NCI-H345 (cell line): ENCODE measurements around the gene CNGB1.
A peak's percentile ranks its signal among the peaks of the same experiment; 100 is the strongest.
"Not testable (repeated sequence)": the region's sequence is repeated elsewhere in the genome, so short reads cannot be mapped to it uniquely, and the experiment has no call there.

Experiments used
- DNase-seq: peaks from one replicate; lab custom pipeline; 2025; lab: John Stamatoyannopoulos, UW

CNGB1 gene

GRCh38 chr16:57970970-57971369, at the start of gene CNGB1:
TSS of gene CNGB1 (minus strand) at chr16:57971128. CDS start at chr16:57967286, 3,842 bp downstream.
- DNase-seq: no peak

GRCh38 chr16:58019866-58020538, 49.1 kb upstream of the CNGB1 start:
- no peak for DNase-seq

- DNase-seq: no peak
Measured at GRCh38 chr16:58018803-58019202, 47.9 kb upstream of the CNGB1 start.

GRCh38 chr16:58016840-58017446, 46.0 kb upstream of the CNGB1 start:
- DNase-seq: no peak

- no peak for DNase-seq
Measured at GRCh38 chr16:58013201-58013956, 42.5 kb upstream of the CNGB1 start.

- no peak for DNase-seq
Measured at GRCh38 chr16:58012481-58012880, 41.6 kb upstream of the CNGB1 start.

- DNase-seq: no peak
Measured at GRCh38 chr16:58011652-58012051, 40.7 kb upstream of the CNGB1 start.

GRCh38 chr16:58010886-58011285, 40.0 kb upstream of the CNGB1 start:
- DNase-seq: no peak

- no peak for DNase-seq
Measured at GRCh38 chr16:58009856-58010416, 39.0 kb upstream of the CNGB1 start.

GRCh38 chr16:58004736-58005135, 33.8 kb upstream of the CNGB1 start:
- not testable (repeated sequence) for DNase-seq

GRCh38 chr16:58002936-58003335, 32.0 kb upstream of the CNGB1 start:
- no peak for DNase-seq

- no peak for DNase-seq
Measured at GRCh38 chr16:58002416-58002800, 31.5 kb upstream of the CNGB1 start.

GRCh38 chr16:58001781-58002415, 31.0 kb upstream of the CNGB1 start:
- DNase-seq: no peak

- DNase-seq: peak; percentile 85
Measured at GRCh38 chr16:58000706-58001676, 30.1 kb upstream of the CNGB1 start, which contains the start of gene USB1. TSS of gene USB1 (plus strand) at chr16:58001407. CDS start at chr16:58001484, 77 bp downstream.

GRCh38 chr16:57999971-58000705, 29.2 kb upstream of the CNGB1 start, which contains the start of gene ZNF319:
TSS of gene ZNF319 (minus strand) at chr16:58000672. CDS start at chr16:57998265, 2,407 bp downstream.
- DNase-seq: no peak

GRCh38 chr16:57999366-57999970, 28.5 kb upstream of the CNGB1 start:
- no peak for DNase-seq

GRCh38 chr16:57998992-57999365, 28.1 kb upstream of the CNGB1 start:
- DNase-seq: no peak

GRCh38 chr16:57998486-57998885, 27.6 kb upstream of the CNGB1 start:
- no peak for DNase-seq

- DNase-seq: peak; percentile 49
Measured at GRCh38 chr16:57997528-57998265, 26.8 kb upstream of the CNGB1 start.
